HG03571 (cell line): ENCODE results near the gene PLCH1.
"Not testable (repeated sequence)": the region's sequence is repeated elsewhere in the genome, so short reads cannot be mapped to it uniquely, and the experiment has no call there.

Source experiments
- ATAC-seq: cut with Tn5 transposase; IDR thresholded peaks from one replicate; pipeline ENCODE4 v1.9.1; 2021; ENCODE audit not compliant: unreplicated experiment

Gene PLCH1

GRCh38 chr3:155647206-155647605, 97.7 kb downstream of the PLCH1 start:
- no peak for ATAC-seq

GRCh38 chr3:155646669-155647068, 98.2 kb downstream of the PLCH1 start:
- no peak for ATAC-seq

DNA sequence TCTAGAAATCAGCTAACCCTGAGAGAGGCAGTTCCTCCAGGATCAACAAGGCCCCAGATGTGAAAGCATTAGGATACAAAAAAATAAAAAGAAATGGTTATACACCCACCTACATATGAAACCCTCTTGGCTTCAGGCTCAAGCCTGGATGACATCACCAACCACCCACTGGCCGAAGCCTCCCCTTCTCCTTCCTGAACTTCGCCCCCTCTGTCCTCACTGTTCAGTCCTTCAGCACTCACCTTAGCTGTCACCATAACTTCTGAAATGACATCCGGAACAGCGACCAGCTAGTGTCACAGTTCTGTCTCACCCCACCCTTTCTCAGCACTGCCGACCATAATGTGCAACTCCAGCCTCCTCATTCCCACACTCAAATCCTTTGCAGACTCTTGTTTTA, 98.7 kb downstream of the PLCH1 start:
- no peak for ATAC-seq

DNA sequence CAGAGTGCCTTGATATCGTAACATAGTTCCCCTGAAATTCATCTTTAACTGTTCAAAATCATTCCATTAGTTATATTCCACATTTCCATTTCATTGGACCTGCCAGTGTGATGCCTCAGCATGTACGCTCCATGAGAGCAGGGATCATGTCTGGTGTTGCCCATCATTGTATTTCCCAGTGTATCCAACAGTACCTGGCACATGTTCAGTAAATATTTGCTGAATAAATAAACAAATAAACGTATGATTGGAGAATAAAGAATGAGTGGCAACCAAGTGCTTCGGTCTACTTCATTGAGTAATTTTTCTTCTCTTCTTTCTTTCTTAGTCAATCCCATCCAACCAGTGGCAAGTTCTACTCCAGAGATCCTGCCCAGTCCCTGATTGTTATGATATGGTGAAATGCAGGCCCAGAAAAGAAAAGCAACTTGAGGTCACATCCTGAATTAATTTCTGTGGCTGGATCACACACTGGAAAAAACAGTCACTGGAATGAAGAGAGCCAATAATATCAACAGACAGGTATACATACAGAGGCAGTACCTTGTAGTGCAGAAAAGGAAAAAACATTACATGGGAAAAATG, 101.2 kb downstream of the PLCH1 start:
- no peak for ATAC-seq

- no peak for ATAC-seq
These were observed 102.9 kb downstream of the PLCH1 start for GRCh38 chr3:155641956-155642355.

DNA sequence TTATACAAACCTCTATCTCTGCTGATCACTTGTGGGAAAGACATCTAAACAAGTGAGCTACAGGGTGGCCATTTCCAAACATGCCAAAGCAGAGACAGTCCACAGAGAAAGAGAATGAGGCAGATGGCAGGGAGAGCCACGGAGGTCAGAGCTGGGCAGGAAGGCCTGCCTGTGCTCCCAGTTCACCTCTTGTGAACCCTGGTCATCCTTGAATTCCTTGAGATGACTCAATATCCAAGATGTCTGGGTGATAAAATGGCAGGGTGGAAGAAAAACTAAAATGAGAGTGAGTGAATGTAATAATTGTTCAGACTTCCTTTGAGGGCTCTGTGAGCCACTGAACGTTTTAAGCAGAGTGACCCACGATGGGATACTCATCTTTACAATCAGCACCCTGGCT, 104.8 kb downstream of the PLCH1 start:
- ATAC-seq, result no peak

DNA sequence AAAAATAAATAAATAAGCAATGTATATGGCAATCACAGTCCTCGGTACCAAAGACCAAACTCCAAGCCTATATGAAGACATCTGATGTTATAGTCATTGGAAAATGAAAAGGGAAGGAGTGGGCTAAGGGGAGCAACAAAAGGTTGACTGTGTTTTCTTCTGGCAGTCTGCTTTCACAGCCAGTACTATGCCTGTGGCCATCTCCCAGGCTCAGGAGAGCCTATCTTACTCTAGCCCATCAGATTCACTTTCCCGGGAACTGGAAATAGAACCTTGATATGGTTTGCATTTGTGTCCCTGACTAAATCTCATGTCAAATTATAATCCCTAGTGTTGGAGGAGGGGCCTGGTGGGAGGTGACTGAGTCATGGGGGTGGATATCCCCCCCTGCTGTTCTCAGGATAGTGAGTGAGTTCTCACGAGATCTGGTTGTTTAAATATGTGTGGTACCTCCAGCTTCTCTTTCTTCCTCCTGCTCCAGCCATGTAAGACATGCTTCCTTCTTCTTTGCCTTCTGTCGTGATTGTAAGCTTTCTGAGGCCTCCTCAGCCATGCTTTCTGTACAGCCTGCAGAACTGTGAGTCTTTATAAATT, 105.3 kb downstream of the PLCH1 start:
- ATAC-seq, result no peak

- not testable (repeated sequence) for ATAC-seq
These were observed 106.4 kb downstream of the PLCH1 start for GRCh38 chr3:155638461-155638860.

- no peak for ATAC-seq
These were observed 107.3 kb downstream of the PLCH1 start for GRCh38 chr3:155637567-155637966.

- no peak for ATAC-seq
These were observed 109.8 kb downstream of the PLCH1 start for GRCh38 chr3:155635056-155635455.

- no peak for ATAC-seq
These were observed 110.7 kb downstream of the PLCH1 start for GRCh38 chr3:155634121-155634719.

DNA sequence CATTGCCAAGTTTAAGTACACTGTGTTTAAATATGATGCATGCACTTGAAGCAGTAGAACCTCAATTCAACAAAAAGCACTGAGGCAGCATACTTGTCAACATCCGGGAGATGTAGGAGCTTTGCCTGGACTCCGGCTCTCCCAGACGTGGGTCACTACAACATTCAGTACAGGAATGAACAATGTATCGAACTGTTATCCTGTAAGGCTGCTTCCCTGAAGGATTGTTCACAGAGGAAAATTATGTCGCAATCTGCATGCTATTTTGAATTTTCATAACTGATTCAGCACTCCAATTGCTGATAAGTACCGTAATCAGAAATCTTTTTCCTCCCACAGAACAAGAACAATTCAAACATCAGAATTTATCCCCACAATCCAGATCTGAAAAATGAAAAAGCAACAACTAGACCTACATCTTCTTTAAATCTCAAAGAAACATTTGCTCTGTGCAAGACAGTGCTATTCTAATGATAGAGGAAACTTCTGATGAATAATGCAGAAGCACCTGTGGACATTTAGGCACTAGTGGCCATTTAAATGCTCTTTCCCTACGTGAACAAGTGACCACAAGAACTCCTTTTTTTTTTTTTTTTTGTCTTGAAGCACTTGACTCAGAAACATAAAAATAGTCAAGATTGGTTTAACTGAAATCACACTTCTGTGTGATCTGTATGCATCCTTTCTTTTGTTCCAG, 113.4 kb downstream of the PLCH1 start:
- no peak for ATAC-seq

DNA sequence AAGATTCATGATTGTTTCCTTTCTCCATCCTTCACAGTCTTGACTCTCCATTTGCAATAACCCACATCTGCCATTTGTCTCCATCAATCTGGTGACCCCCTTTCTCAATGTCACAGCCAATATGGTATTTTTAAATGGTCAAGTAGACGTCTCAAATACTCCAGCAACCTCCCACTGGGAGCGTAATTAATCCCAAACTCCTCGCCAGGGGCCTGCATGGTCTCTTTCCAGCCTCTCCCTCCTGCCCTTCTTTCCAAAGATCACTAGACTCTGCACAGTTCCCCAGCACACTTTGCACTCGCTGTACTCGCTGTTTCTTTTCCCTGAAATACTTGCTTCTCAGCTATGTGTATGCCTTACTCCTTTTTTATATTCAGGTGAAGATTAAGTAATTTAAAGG, 115.3 kb downstream of the PLCH1 start:
- ATAC-seq, result no peak

DNA sequence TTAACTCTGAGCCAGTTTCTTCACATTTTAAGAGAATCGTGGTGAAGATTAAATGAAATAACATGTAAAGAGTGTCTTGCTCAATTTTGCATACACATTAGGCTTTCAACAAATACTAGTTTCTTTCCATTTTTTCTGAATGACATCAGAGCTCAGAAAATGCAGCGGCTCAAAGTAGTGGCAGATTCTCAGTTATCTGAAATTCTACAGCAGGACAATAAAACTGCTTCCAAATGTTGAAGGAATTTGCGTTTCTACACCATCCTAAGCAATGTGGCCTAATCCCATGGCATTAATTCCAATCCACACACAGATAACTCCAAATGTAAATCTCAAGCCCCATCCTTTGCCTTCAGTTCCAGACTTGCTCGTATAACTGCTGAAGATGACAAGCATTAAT, 115.8 kb downstream of the PLCH1 start:
- ATAC-seq, result no peak

DNA sequence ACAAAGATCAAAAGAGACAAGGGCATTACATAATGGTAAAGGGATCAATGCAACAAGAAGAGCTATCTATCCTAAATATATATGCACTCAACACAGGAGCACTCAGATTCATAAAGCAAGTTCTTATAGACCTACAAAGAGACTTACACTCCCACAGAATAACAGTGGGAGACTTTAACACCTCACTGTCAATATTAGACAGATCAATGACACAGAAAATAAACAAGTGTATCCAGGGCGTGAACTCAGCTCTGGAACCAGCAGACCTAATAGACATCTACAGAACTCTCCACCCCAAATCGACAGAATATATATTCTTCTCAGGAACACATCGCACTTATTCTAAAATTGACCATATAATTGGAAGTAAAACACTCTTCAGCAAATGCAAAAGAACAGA, 122.2 kb downstream of the PLCH1 start:
- ATAC-seq, result not testable (repeated sequence)

DNA sequence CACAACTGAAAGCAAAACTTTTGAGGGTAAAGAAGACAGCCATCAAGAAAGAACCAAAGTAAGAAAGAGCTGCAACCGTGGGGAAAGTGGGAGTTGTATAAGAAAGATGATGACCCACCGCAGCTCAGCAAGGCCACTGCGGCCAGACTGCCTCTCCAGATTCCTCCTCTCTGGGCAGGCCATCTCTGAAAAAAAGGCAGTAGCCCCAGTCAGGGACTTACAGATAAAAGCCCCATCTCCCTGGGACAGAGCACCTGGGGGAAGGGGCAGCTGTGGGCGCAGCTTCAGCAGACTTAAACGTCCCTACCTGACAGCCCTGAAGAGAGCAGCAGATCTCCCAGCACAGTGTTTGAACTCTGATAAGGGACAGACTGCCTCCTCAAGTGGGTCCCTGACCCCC, 124.3 kb downstream of the PLCH1 start:
- ATAC-seq, result not testable (repeated sequence)

GRCh38 chr3:155619118-155619915, 125.6 kb downstream of the PLCH1 start:
- no peak for ATAC-seq

DNA sequence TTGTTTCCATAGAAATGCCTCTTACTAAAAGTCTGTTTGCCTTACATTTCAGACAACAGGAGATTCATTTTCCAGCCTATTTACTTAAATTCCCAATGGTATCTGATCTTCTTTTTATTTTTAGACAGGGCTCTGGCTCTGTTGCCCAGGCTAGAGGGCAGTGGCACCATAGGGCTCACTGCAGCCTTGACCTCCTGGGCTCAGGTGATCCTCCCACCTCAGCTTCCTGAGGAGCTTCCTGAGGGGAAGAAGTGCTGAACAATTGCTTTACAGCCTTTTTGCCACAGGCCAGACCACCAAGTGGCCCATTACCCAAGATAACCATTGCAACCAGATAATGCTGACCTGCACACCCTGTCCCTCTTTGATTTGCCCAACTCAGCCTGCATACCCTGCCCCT, 126.3 kb downstream of the PLCH1 start:
- no peak for ATAC-seq

DNA sequence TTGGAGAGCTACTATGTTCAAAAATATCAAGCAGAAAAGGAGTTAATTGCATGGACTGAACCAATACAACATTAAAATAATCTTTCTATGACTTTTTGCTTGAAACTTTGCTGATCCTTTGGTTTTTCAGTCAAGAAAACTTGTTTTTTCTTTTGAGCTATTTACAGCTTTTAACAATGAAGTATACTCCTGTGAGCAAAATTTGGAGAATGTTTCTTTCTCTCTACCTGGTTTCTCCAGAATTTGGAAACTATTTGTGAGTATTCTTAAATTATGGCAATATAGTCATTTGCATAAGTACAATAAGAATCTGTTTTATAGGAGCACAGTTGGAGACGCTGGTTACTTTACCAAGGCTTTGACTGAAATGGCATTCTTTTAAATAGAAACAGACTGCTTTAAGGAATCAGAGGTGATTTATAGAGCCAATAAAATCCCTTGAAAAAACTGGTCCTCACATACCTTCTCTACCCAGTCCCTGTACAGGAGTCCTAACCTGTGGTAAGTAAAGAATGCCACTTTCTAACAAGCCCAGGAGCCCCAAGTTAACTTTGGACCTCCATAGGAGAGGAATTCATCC, 127.4 kb downstream of the PLCH1 start:
- ATAC-seq, result no peak

DNA sequence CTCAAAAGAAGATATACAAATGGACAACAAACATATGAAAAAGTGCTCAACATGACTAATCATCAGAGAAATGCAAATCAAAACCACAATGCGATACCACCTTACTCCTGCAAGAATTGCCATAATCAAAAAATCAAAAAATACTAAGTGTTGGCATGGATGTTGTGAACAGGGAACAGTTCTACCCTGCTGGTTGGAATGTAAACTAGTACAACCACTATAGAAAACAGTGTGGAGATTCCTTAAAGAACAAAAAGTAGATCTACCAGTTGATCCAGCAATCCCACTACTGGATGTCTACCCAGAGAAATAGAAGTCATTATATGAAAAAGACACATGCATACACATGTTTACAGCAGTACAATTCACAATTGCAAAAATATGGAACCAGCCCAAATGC, 129.7 kb downstream of the PLCH1 start:
- not testable (repeated sequence) for ATAC-seq

- ATAC-seq, result not testable (repeated sequence)
These were observed 130.5 kb downstream of the PLCH1 start for GRCh38 chr3:155614410-155614809.
